ENCODE data around the gene BMPR1B. TPM values are rescaled to one million over a fixed set of nuclear protein-coding genes. Genes with fewer than 3 reads are reported as not detected.
A peak's percentile ranks its signal among the peaks of the same experiment; 100 is the strongest.

BMPR1B gene
- total RNA-seq, 1 experiment from 2014 or later = 7.1 TPM

DNA sequence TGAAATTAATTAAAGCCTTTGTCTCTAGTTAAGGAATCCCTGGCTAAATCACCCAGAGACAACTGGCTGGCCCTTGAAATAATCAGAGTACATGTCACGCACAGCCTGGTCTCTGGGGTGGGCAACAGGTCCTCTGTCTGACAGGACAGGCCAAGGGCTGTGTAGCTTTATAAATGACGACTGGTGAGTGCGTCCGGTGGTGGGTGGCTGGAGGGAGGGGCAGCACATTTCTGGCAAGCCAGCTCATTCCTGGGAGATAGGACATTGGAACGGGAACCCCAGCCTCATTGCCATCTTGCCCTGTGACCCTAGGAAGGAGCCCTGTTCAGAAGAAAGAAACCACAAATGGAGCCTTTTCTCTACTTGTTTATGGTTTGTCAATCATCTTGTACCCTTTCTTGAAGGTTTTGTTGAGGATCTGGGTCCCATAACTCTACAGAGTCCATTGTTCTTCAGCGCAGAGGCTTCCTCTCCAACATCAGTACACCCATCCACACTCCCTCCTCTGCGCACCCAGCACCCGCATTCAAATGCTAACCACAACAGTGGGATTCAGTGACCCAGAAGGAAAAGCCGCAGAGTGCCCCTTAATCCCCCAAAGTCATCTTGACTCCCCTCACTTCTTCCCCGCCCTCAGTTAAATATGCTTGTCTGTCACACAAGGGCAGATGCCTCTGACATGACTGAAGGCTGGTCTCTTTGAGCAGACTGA lies 422.9 kb downstream of the BMPR1B start:
- intact Hi-C loops (cut with micrococcal nuclease) = no loop called here
- Histone ChIP-seq H2AFZ (ENCODE audit: low read length) (no peak overlapping the region), H3F3A (ENCODE audit: low read length, unreplicated experiment) (no peaks in the 10 kb centered on the region), H3K79me2 (ENCODE audit: low read length) (no peaks in the 10 kb centered on the region), H3K27ac (ENCODE audit: low read length) (no peak overlapping the region), H3K4me2 (ENCODE audit: low read length) (no peak overlapping the region), H3K4me3 (ENCODE audit: low read length) (no peak overlapping the region), H3K9me3 (ENCODE audit: low read length) (no peaks in the 10 kb centered on the region), H3K36me3 (ENCODE audit: low read depth, low read length) (no peaks in the 10 kb centered on the region), H3K4me1 (ENCODE audit: insufficient read depth, low read length) (no peaks in the 10 kb centered on the region), H3K9ac (ENCODE audit: low read length) (no peak overlapping the region), H4K20me1 (ENCODE audit: low read length) (no peaks in the 10 kb centered on the region), H3K27me3 (ENCODE audit: low read length) (no peaks in the 10 kb centered on the region), H3K9me2 (replicated peaks; ENCODE audit: low read length) (no peaks in the 10 kb centered on the region)
- ATAC-seq (no peak), DNase-seq (no peak)
- BruUV-seq (replicated peaks) = no TSS peak
- ChIA-PET CTCF (no interaction called here), POLR2A (ENCODE audit: unreplicated experiment) (no interaction called here)
- TF ChIP-seq EZH2 (IDR thresholded peaks at IDR 0.05; ENCODE audit: low read length, unreplicated experiment) = no peak
- no peak for TF ChIP-seq EZH2phosphoT487 (IDR thresholded peaks at IDR 0.05; ENCODE audit: borderline replicate concordance, low read length)
- TF ChIP-seq, protein P1, sequence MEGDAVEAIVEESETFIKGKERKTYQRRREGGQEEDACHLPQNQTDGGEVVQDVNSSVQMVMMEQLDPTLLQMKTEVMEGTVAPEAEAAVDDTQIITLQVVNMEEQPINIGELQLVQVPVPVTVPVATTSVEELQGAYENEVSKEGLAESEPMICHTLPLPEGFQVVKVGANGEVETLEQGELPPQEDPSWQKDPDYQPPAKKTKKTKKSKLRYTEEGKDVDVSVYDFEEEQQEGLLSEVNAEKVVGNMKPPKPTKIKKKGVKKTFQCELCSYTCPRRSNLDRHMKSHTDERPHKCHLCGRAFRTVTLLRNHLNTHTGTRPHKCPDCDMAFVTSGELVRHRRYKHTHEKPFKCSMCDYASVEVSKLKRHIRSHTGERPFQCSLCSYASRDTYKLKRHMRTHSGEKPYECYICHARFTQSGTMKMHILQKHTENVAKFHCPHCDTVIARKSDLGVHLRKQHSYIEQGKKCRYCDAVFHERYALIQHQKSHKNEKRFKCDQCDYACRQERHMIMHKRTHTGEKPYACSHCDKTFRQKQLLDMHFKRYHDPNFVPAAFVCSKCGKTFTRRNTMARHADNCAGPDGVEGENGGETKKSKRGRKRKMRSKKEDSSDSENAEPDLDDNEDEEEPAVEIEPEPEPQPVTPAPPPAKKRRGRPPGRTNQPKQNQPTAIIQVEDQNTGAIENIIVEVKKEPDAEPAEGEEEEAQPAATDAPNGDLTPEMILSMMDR (conservative IDR thresholded peaks at IDR 0.05; ENCODE audit: low read depth, low read length) = no peak

DNA sequence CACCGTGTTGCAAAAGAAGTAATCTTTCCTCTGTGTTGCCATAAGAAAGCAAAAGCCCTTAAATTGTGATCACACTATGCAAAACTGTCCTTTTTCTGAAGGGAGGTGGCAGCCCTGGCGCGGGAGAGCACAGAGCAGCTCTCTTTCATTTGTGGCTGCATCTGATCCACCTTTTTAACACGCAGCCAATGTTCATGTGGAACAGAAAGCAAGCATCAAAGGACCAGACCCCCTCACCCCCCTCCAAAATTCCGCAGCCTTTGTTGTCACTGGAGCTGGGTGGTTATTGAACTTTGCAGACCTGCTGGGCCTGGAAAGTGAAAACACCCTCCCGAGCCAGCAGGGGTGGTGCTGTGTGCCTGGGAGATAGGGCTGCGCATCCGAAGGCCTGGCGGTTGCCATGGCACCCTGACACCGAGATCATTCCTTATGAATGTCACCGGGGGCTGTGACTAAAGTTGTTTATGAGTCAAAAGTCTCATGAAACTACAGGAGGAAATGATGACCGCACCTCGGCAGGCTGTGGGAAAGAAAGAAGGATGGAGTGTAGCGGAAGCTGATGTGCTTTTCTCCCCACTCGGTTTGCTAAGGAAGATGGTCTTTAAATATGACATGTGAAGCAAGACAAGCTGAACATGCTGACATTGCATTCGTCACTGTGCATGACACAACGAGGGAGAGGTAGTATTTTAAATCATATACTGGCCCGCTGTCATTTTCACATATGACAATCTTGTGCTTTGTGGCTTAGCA lies 423.7 kb downstream of the BMPR1B start:
- Histone ChIP-seq H2AFZ (ENCODE audit: low read length) (no peak overlapping the region), H3F3A (ENCODE audit: low read length, unreplicated experiment) (no peaks in the 10 kb centered on the region), H3K9ac (ENCODE audit: low read length) (no peak overlapping the region), H3K9me3 (ENCODE audit: low read length) (no peaks in the 10 kb centered on the region), H3K4me1 (ENCODE audit: insufficient read depth, low read length) (no peaks in the 10 kb centered on the region), H3K36me3 (ENCODE audit: low read depth, low read length) (no peaks in the 10 kb centered on the region), H3K9me2 (replicated peaks; ENCODE audit: low read length) (no peaks in the 10 kb centered on the region), H3K4me2 (ENCODE audit: low read length) (no peak overlapping the region), H3K27me3 (ENCODE audit: low read length) (no peaks in the 10 kb centered on the region), H3K79me2 (ENCODE audit: low read length) (no peaks in the 10 kb centered on the region), H3K4me3 (ENCODE audit: low read length) (no peak overlapping the region), H3K27ac (ENCODE audit: low read length) (no peak overlapping the region), H4K20me1 (ENCODE audit: low read length) (no peaks in the 10 kb centered on the region)
- DNase-seq (peak; percentile 5), ATAC-seq (no peak; the same call in 1 of the 2 replicates)
- CTCF ChIA-PET = no interaction called here
- intact Hi-C loops (cut with micrococcal nuclease) = no loop called here
- POLR2A ChIA-PET (ENCODE audit: unreplicated experiment) = no interaction called here
- no TSS peak for BruUV-seq (replicated peaks)
- TF ChIP-seq, protein P1 (conservative IDR thresholded peaks at IDR 0.05; ENCODE audit: low read depth, low read length) = no peak
- TF ChIP-seq EZH2phosphoT487 (IDR thresholded peaks at IDR 0.05; ENCODE audit: borderline replicate concordance, low read length) (no peak), EZH2 (IDR thresholded peaks at IDR 0.05; ENCODE audit: low read length, unreplicated experiment) (no peak)

- H3K9ac ChIP-seq (ENCODE audit: low read length) = no peak overlapping the region
- H3K27me3 ChIP-seq (ENCODE audit: low read length) = no peaks in the 10 kb centered on the region
- H2AFZ ChIP-seq (ENCODE audit: low read length) = no peak overlapping the region
- H3K4me1 ChIP-seq (ENCODE audit: insufficient read depth, low read length) = no peaks in the 10 kb centered on the region
- CTCF ChIA-PET = no interaction called here
- intact Hi-C loops (cut with micrococcal nuclease) = no loop called here
- ATAC-seq (no peak), DNase-seq (no peak)
- no peak for TF ChIP-seq EZH2 (IDR thresholded peaks at IDR 0.05; ENCODE audit: low read length, unreplicated experiment)
- TF ChIP-seq EZH2phosphoT487 (IDR thresholded peaks at IDR 0.05; ENCODE audit: borderline replicate concordance, low read length) = no peak
- TF ChIP-seq, protein P1 (conservative IDR thresholded peaks at IDR 0.05; ENCODE audit: low read depth, low read length) = no peak
- H4K20me1 ChIP-seq (ENCODE audit: low read length) = no peaks in the 10 kb centered on the region
- no peak overlapping the region for H3K4me3 ChIP-seq (ENCODE audit: low read length)
- H3K79me2 ChIP-seq (ENCODE audit: low read length) = no peaks in the 10 kb centered on the region
- POLR2A ChIA-PET (ENCODE audit: unreplicated experiment) = no interaction called here
- no peaks in the 10 kb centered on the region for H3K36me3 ChIP-seq (ENCODE audit: low read depth, low read length)
- no peaks in the 10 kb centered on the region for H3K9me3 ChIP-seq (ENCODE audit: low read length)
- BruUV-seq (replicated peaks) = no TSS peak
- H3K9me2 ChIP-seq (replicated peaks; ENCODE audit: low read length) = no peaks in the 10 kb centered on the region
- no peak overlapping the region for H3K4me2 ChIP-seq (ENCODE audit: low read length)
- no peak overlapping the region for H3K27ac ChIP-seq (ENCODE audit: low read length)
- H3F3A ChIP-seq (ENCODE audit: low read length, unreplicated experiment) = no peaks in the 10 kb centered on the region
Measured at GRCh38 chr4:95181996-95182306, 424.2 kb downstream of the BMPR1B start.

All from PC-3 (cell line).